MM.1S (cell line): ENCODE results near the gene PGBD5.
"Not testable (repeated sequence)": the region's sequence is repeated elsewhere in the genome, so short reads cannot be mapped to it uniquely, and the experiment has no call there.

Experiments
- DNase-seq: peaks from one replicate; pipeline ENCODE4 v3.0.0-alpha.2; 2015
- H2AFZ ChIP-seq: fragments of 300-600 bp; sonication (generic); 2 replicates; pipeline ENCODE4 v1.6.0; 2016; ENCODE audit warnings: antibody characterized with exemption, low read length
- H3F3A ChIP-seq: fragments of 300-600 bp; sonication (generic); 2 replicates; pipeline ENCODE4 v1.6.1; 2016; ENCODE audit warnings: mild to moderate bottlenecking, antibody characterized with exemption, low read length, moderate library complexity, mixed read lengths; ENCODE audit not compliant: insufficient read depth
- H3K27ac ChIP-seq: fragments of 300-600 bp; sonication (generic); 2 replicates; pipeline ENCODE4 v1.5.1; 2016; ENCODE audit warnings: mild to moderate bottlenecking, low read length
- H3K27me3 ChIP-seq: fragments of 300-600 bp; sonication (generic); replicated peaks from 2 replicates; pipeline ENCODE4 v1.6.0; 2016; ENCODE audit warnings: low read length; ENCODE audit not compliant: insufficient read depth
- H3K36me3 ChIP-seq: fragments of 300-600 bp; sonication (generic); replicated peaks from 2 replicates; pipeline ENCODE4 v1.6.1; 2016; ENCODE audit warnings: mild to moderate bottlenecking, low read length, mixed read lengths; ENCODE audit not compliant: insufficient read depth
- H3K4me1 ChIP-seq: fragments of 300-600 bp; sonication (generic); 2 replicates; pipeline ENCODE4 v1.6.1; 2016; ENCODE audit warnings: low read length, mixed read lengths
- H3K4me2 ChIP-seq: fragments of 300-600 bp; sonication (generic); 2 replicates; pipeline ENCODE4 v1.6.0; 2016; ENCODE audit warnings: low read depth, low read length
- H3K4me3 ChIP-seq: fragments of 300-600 bp; sonication (generic); 2 replicates; pipeline ENCODE4 v1.5.1; 2016; ENCODE audit warnings: low read length, mixed read lengths
- H3K79me2 ChIP-seq: fragments of 300-600 bp; sonication (generic); 2 replicates; pipeline ENCODE4 v1.6.1; 2016; ENCODE audit warnings: mixed run types, low read length, mixed read lengths
- H3K9ac ChIP-seq: fragments of 300-600 bp; sonication (generic); 2 replicates; pipeline ENCODE4 v1.6.1; 2016; ENCODE audit warnings: low read length, mixed read lengths
- H3K9me2 ChIP-seq: fragments of 300-600 bp; sonication (generic); replicated peaks from 2 replicates; pipeline ENCODE4 v1.6.1; 2016; ENCODE audit warnings: mild to moderate bottlenecking, low read length, mixed read lengths; ENCODE audit not compliant: insufficient read depth
- H3K9me3 ChIP-seq: fragments of 300-600 bp; sonication (generic); replicated peaks from 2 replicates; pipeline ENCODE4 v1.6.1; 2016; ENCODE audit warnings: mild to moderate bottlenecking, low read length, mixed read lengths; ENCODE audit not compliant: insufficient read depth
- H4K20me1 ChIP-seq: fragments of 300-600 bp; sonication (generic); 2 replicates; pipeline ENCODE4 v1.6.1; 2016; ENCODE audit warnings: mild to moderate bottlenecking, low read length, moderate library complexity, mixed read lengths; ENCODE audit not compliant: insufficient read depth
- CTCF ChIP-seq: fragments of 300-600 bp; sonication (generic); IDR thresholded peaks from 2 replicates; pipeline ENCODE4 v1.5.1; 2016; ENCODE audit warnings: antibody characterized with exemption, low read length, mixed read lengths
- EZH2 ChIP-seq: fragments of 300-600 bp; sonication (generic); optimal IDR thresholded peaks from 2 replicates; pipeline ENCODE3; 2017; ENCODE audit warnings: low read depth, mild to moderate bottlenecking, antibody characterized with exemption, low read length, mixed read lengths
- EZH2phosphoT487 ChIP-seq: fragments of 300-600 bp; sonication (generic); IDR thresholded peaks from 2 replicates; pipeline ENCODE4 v1.6.1; 2018; ENCODE audit warnings: antibody characterized with exemption, low read length

PGBD5 gene, protein sequence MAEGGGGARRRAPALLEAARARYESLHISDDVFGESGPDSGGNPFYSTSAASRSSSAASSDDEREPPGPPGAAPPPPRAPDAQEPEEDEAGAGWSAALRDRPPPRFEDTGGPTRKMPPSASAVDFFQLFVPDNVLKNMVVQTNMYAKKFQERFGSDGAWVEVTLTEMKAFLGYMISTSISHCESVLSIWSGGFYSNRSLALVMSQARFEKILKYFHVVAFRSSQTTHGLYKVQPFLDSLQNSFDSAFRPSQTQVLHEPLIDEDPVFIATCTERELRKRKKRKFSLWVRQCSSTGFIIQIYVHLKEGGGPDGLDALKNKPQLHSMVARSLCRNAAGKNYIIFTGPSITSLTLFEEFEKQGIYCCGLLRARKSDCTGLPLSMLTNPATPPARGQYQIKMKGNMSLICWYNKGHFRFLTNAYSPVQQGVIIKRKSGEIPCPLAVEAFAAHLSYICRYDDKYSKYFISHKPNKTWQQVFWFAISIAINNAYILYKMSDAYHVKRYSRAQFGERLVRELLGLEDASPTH

DNA sequence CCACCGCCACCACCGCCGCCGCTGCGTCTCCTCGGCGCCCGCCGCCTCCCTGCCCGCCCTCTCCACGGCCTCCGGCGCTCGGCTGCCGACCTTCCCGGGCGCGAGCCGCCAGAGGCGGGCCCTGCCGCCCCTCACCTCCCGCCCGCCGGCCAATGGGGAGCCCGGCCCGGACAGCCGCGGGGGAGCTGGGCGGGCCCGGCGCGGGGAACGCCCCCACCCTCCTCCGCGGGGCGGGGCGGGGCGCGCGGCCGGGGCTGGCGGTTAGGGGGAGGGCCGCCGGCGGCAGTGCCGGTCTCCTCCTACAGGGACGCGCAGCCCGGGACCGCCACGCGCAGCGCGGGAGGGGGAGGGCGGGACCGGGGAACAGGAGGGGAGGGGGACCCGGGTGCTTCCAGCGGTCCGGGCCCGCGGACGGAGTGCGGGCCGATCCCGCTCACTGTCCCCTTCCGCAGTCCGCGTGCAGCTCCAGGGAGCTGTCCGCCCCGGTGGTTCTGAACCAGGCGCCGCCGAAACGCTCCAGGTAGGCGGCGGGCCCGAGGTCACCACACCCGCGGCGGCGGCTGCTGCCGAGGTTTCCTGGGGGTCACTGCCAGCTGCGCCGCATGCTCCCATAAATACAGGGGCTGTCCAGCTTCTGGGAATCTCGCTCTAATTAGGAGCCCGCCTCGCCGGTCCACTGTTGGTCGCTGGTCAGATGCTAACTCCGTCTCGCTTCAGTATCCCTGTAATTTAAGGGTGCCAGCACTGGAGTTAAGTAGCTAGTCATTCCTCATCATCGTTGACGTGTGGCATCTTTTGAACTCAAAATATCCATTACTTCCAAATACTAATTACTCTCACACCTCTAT, at the start of gene PGBD5:
Gene PGBD5 (minus strand): TSS at position 87 of the 848 bp plus-strand sequence. CDS start 404 bp downstream, outside the sequence.
- Histone ChIP-seq H3K9me3 (no peaks in the 10 kb centered on the region), H4K20me1 (no peaks in the 10 kb centered on the region), H3F3A (no peaks in the 10 kb centered on the region), H3K4me1 (no peaks in the 10 kb centered on the region), H3K4me2 (peak within 1 kb of the TSS; percentile 61), H3K27ac (no peak within 1 kb of the TSS), H3K9me2 (no peaks in the 10 kb centered on the region), H3K79me2 (no peaks in the 10 kb centered on the region), H3K9ac (no peak within 1 kb of the TSS), H3K4me3 (peak within 1 kb of the TSS; percentile 54), H3K36me3 (no peaks in the 10 kb centered on the region), H3K27me3 (0 out of 2 replicates have a peak, but pooled peaks cover 4% of the 10 kb centered on the region), H2AFZ (0 out of 2 replicates have a peak within 1 kb of the TSS, but pooled peaks have one; percentile 1)
- peak; percentile 89 for DNase-seq
- TF ChIP-seq EZH2 (no peak), EZH2phosphoT487 (no peak), CTCF (no peak)

GRCh38 chr1:230474924-230475323, 48.8 kb upstream of the PGBD5 start:
- not testable (repeated sequence) for H3K4me2 ChIP-seq, H3K36me3 ChIP-seq, H4K20me1 ChIP-seq, DNase-seq, H3K9ac ChIP-seq, H2AFZ ChIP-seq, H3K27me3 ChIP-seq, H3K4me1 ChIP-seq, H3K9me3 ChIP-seq, H3K79me2 ChIP-seq, H3F3A ChIP-seq, H3K4me3 ChIP-seq, H3K9me2 ChIP-seq, H3K27ac ChIP-seq

- H3F3A ChIP-seq, H3K9ac ChIP-seq, H3K4me1 ChIP-seq, DNase-seq, H3K79me2 ChIP-seq, H3K4me2 ChIP-seq, H3K4me3 ChIP-seq, H4K20me1 ChIP-seq, H3K9me2 ChIP-seq, H3K36me3 ChIP-seq, H3K9me3 ChIP-seq, H3K27me3 ChIP-seq, H3K27ac ChIP-seq, H2AFZ ChIP-seq: not testable (repeated sequence)
Measured at GRCh38 chr1:230470750-230471149, 44.6 kb upstream of the PGBD5 start.

GRCh38 chr1:230469271-230469670, 43.1 kb upstream of the PGBD5 start:
- H3K36me3 ChIP-seq = no peaks in the 10 kb centered on the region
- no peaks in the 10 kb centered on the region for H3K79me2 ChIP-seq
- TF ChIP-seq EZH2 = no peak
- TF ChIP-seq EZH2phosphoT487 = no peak
- no peak for TF ChIP-seq CTCF
- H3K9me3 ChIP-seq = no peaks in the 10 kb centered on the region
- H3K4me3 ChIP-seq = no peak overlapping the region
- H4K20me1 ChIP-seq = no peaks in the 10 kb centered on the region
- H3K4me1 ChIP-seq = no peaks in the 10 kb centered on the region
- H3K9me2 ChIP-seq = no peaks in the 10 kb centered on the region
- H3F3A ChIP-seq = no peaks in the 10 kb centered on the region
- H2AFZ ChIP-seq = no peak overlapping the region
- no peak overlapping the region for H3K27ac ChIP-seq
- DNase-seq = no peak
- H3K9ac ChIP-seq = no peak overlapping the region
- no peaks in the 10 kb centered on the region for H3K27me3 ChIP-seq
- no peak overlapping the region for H3K4me2 ChIP-seq
